HAP-1 (cell line): ENCODE results near the gene MOB3B.

ENCODE experiments used
- DNase-seq, 2 experiments: peaks; one replicate each; pipeline ENCODE4 v3.0.0-alpha.2; 2016 to 2020; ENCODE audit warnings: low spot score in 2 of 2
- H3K27me3 ChIP-seq: fragments of 250-450 bp; sonication (Bioruptor Pico); 2 replicates; pipeline ENCODE4 v1.5.1; 2020; ENCODE audit warnings: low read depth, mild to moderate bottlenecking, moderate library complexity
- H3K36me3 ChIP-seq: fragments of 250-450 bp; sonication (Bioruptor Pico); replicated peaks from 2 replicates; pipeline ENCODE4 v1.5.1; 2020; ENCODE audit warnings: mild to moderate bottlenecking
- H3K4me1 ChIP-seq: fragments of 250-450 bp; sonication (Bioruptor Pico); 2 replicates; pipeline ENCODE4 v1.5.1; 2020; ENCODE audit warnings: mild to moderate bottlenecking
- H3K4me3 ChIP-seq: fragments of 250-450 bp; sonication (Bioruptor Pico); 2 replicates; pipeline ENCODE4 v1.5.1; 2020; ENCODE audit warnings: mild to moderate bottlenecking, moderate library complexity
- H3K9me3 ChIP-seq: fragments of 250-450 bp; sonication (Bioruptor Pico); 2 replicates; pipeline ENCODE4 v1.5.1; 2020; ENCODE audit warnings: mild to moderate bottlenecking, moderate library complexity
- in situ Hi-C: fragments of 300-500 bp; cut with MboI; formaldehyde crosslinking; loops from 3 replicates; pipeline ENCODE4 v1.14.3; 2020; ENCODE audit warnings: low sequenced_read_pairs, inconsistent platforms, mixed read lengths

The MOB3B gene

GRCh38 chr9:27436234-27436633 lies 93.4 kb downstream of the MOB3B start:
- no peaks in the 10 kb centered on the region for H3K9me3 ChIP-seq
- no peaks in the 10 kb centered on the region for H3K27me3 ChIP-seq
- in situ Hi-C loops: no loop called here
- H3K36me3 ChIP-seq: no peaks in the 10 kb centered on the region
- peaks cover 40% of the 10 kb centered on the region for H3K4me1 ChIP-seq
- DNase-seq: no peak
- H3K4me3 ChIP-seq: no peak overlapping the region

GRCh38 chr9:27433631-27434325 lies 95.8 kb downstream of the MOB3B start:
- H3K4me3 ChIP-seq: no peak overlapping the region
- no peaks in the 10 kb centered on the region for H3K36me3 ChIP-seq
- H3K27me3 ChIP-seq: no peaks in the 10 kb centered on the region
- H3K9me3 ChIP-seq: no peaks in the 10 kb centered on the region
- in situ Hi-C loops: no loop called here
- H3K4me1 ChIP-seq: peaks cover 43% of the 10 kb centered on the region
- peak; percentile 16 to 74 for DNase-seq

GRCh38 chr9:27432308-27432707 lies 97.3 kb downstream of the MOB3B start:
- in situ Hi-C loops: no loop called here
- peaks cover 39% of the 10 kb centered on the region for H3K4me1 ChIP-seq

GRCh38 chr9:27431543-27432147 lies 98.0 kb downstream of the MOB3B start:
- no peak for DNase-seq
- Histone ChIP-seq H3K4me3 (no peak overlapping the region), H3K9me3 (no peaks in the 10 kb centered on the region), H3K4me1 (peaks cover 41% of the 10 kb centered on the region), H3K36me3 (no peaks in the 10 kb centered on the region), H3K27me3 (no peaks in the 10 kb centered on the region)
- in situ Hi-C loops: no loop called here

More at GRCh38 chr9:27432308-27432707, 97.3 kb downstream of the MOB3B start:
- Histone ChIP-seq H3K36me3 (no peaks in the 10 kb centered on the region), H3K9me3 (no peaks in the 10 kb centered on the region), H3K27me3 (no peaks in the 10 kb centered on the region), H3K4me3 (no peak overlapping the region)
- no peak for DNase-seq

- in situ Hi-C loops: no loop called here
- Histone ChIP-seq H3K36me3 (no peaks in the 10 kb centered on the region), H3K4me1 (peaks cover 41% of the 10 kb centered on the region), H3K27me3 (no peaks in the 10 kb centered on the region), H3K4me3 (no peak overlapping the region), H3K9me3 (no peaks in the 10 kb centered on the region)
- DNase-seq: no peak
These were observed 98.7 kb downstream of the MOB3B start for GRCh38 chr9:27430750-27431535.

GRCh38 chr9:27429917-27430316 lies 99.7 kb downstream of the MOB3B start:
- Histone ChIP-seq H3K27me3 (no peaks in the 10 kb centered on the region), H3K4me3 (no peak overlapping the region), H3K4me1 (peaks cover 38% of the 10 kb centered on the region), H3K36me3 (no peaks in the 10 kb centered on the region), H3K9me3 (no peaks in the 10 kb centered on the region)
- in situ Hi-C loops: no loop called here
- no peak for DNase-seq

GRCh38 chr9:27429436-27429835 lies 100.2 kb downstream of the MOB3B start:
- no peaks in the 10 kb centered on the region for H3K36me3 ChIP-seq
- in situ Hi-C loops: no loop called here
- no peak for DNase-seq
- H3K4me1 ChIP-seq: peaks cover 37% of the 10 kb centered on the region
- H3K4me3 ChIP-seq: no peak overlapping the region
- no peaks in the 10 kb centered on the region for H3K27me3 ChIP-seq
- H3K9me3 ChIP-seq: no peaks in the 10 kb centered on the region

GRCh38 chr9:27428551-27428950 lies 101.1 kb downstream of the MOB3B start:
- Histone ChIP-seq H3K4me1 (peaks cover 29% of the 10 kb centered on the region), H3K4me3 (no peak overlapping the region)
- in situ Hi-C loops: no loop called here

GRCh38 chr9:27427272-27427643 lies 102.4 kb downstream of the MOB3B start:
- no peak for DNase-seq
- H3K9me3 ChIP-seq: no peaks in the 10 kb centered on the region

More at GRCh38 chr9:27428551-27428950, 101.1 kb downstream of the MOB3B start:
- Histone ChIP-seq H3K36me3 (no peaks in the 10 kb centered on the region), H3K9me3 (no peaks in the 10 kb centered on the region), H3K27me3 (no peaks in the 10 kb centered on the region)
- DNase-seq: no peak

GRCh38 chr9:27426511-27427271 lies 102.9 kb downstream of the MOB3B start:
- no peak for DNase-seq
- Histone ChIP-seq H3K9me3 (no peaks in the 10 kb centered on the region), H3K4me1 (peaks cover 19% of the 10 kb centered on the region), H3K27me3 (no peaks in the 10 kb centered on the region), H3K36me3 (no peaks in the 10 kb centered on the region), H3K4me3 (no peak overlapping the region)
- in situ Hi-C loops: no loop called here

More at GRCh38 chr9:27427272-27427643, 102.4 kb downstream of the MOB3B start:
- Histone ChIP-seq H3K4me3 (no peak overlapping the region), H3K36me3 (no peaks in the 10 kb centered on the region), H3K27me3 (no peaks in the 10 kb centered on the region), H3K4me1 (peaks cover 24% of the 10 kb centered on the region)
- in situ Hi-C loops: no loop called here

GRCh38 chr9:27425827-27426510 lies 103.6 kb downstream of the MOB3B start:
- H3K27me3 ChIP-seq: no peaks in the 10 kb centered on the region
- H3K4me3 ChIP-seq: no peak overlapping the region
- H3K9me3 ChIP-seq: no peaks in the 10 kb centered on the region
- peaks cover 13% of the 10 kb centered on the region for H3K4me1 ChIP-seq
- H3K36me3 ChIP-seq: no peaks in the 10 kb centered on the region
- in situ Hi-C loops: no loop called here
- DNase-seq: no peak

- no peaks in the 10 kb centered on the region for H3K9me3 ChIP-seq
- no peaks in the 10 kb centered on the region for H3K36me3 ChIP-seq
- no peaks in the 10 kb centered on the region for H3K27me3 ChIP-seq
- H3K4me1 ChIP-seq: peaks cover 13% of the 10 kb centered on the region
- H3K4me3 ChIP-seq: no peak overlapping the region
- in situ Hi-C loops: no loop called here
- no peak for DNase-seq
These were observed 105.5 kb downstream of the MOB3B start for GRCh38 chr9:27423915-27424710.
